ENCODE data around the gene S100A2. TPM values are rescaled to one million over a fixed set of nuclear protein-coding genes. Genes with fewer than 3 reads are reported as not detected.

The S100A2 gene
- total and polyA plus RNA-seq, 2 of the 13 experiments (the other 11 are each of a cell fraction or from before 2014, with no cell fraction given): 1.2 TPM

- no peak for TF ChIP-seq SOX6 (IDR thresholded peaks at IDR 0.05)
- peak; percentile 82 for TF ChIP-seq SOX6 (CRISPR knock-in tag; IDR thresholded peaks at IDR 0.05)
- TF ChIP-seq ZFX (CRISPR knock-in tag; IDR thresholded peaks at IDR 0.05; ENCODE audit: low read depth): peak; percentile 87
- peak; percentile 90 for TF ChIP-seq XRCC5 (optimal IDR thresholded peaks at IDR 0.05; ENCODE audit: low read length)
- no peak for TF ChIP-seq HOXA5 (CRISPR knock-in tag; IDR thresholded peaks at IDR 0.05)
- no peak for TF ChIP-seq ZNF430 (CRISPR knock-in tag; IDR thresholded peaks at IDR 0.05)
- TF ChIP-seq ZFP37 (CRISPR knock-in tag; IDR thresholded peaks at IDR 0.05; ENCODE audit: borderline replicate concordance): no peak
- TF ChIP-seq, protein P1, sequence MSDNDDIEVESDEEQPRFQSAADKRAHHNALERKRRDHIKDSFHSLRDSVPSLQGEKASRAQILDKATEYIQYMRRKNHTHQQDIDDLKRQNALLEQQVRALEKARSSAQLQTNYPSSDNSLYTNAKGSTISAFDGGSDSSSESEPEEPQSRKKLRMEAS (IDR thresholded peaks at IDR 0.05): 0 out of 2 replicates have a peak, but pooled peaks have one; percentile 46
- TF ChIP-seq ZNF207 (IDR thresholded peaks at IDR 0.05; ENCODE audit: borderline replicate concordance): no peak
- TF ChIP-seq HDAC1 (CRISPR knock-in tag; IDR thresholded peaks at IDR 0.05): peak; percentile 28; the same call in 1 of the 2 replicates
- peak; percentile 63 for TF ChIP-seq PHF8 (CRISPR knock-in tag; IDR thresholded peaks at IDR 0.05)
- TF ChIP-seq ZNF484 (CRISPR knock-in tag; IDR thresholded peaks at IDR 0.05; ENCODE audit: borderline replicate concordance, low read depth): no peak
- TF ChIP-seq TARDBP (CRISPR knock-in tag; IDR thresholded peaks at IDR 0.05): peak; percentile 68; the same call in 1 of the 2 replicates
- no peak for TF ChIP-seq ZMAT3 (CRISPR knock-in tag; conservative IDR thresholded peaks at IDR 0.05)
- TF ChIP-seq ZNF260 (CRISPR knock-in tag; IDR thresholded peaks at IDR 0.05; ENCODE audit: borderline replicate concordance, low read depth): no peak
- TF ChIP-seq ZBTB2 (CRISPR knock-in tag; IDR thresholded peaks at IDR 0.05; ENCODE audit: low read depth): no peak
- TF ChIP-seq SKI (IDR thresholded peaks at IDR 0.05; ENCODE audit: partially characterized antibody): no peak
- no peak for TF ChIP-seq TEAD2 (CRISPR knock-in tag; IDR thresholded peaks at IDR 0.05)
- TF ChIP-seq ZNF101 (CRISPR knock-in tag; IDR thresholded peaks at IDR 0.05; ENCODE audit: borderline replicate concordance, low read depth): no peak
- TF ChIP-seq, protein P2, sequence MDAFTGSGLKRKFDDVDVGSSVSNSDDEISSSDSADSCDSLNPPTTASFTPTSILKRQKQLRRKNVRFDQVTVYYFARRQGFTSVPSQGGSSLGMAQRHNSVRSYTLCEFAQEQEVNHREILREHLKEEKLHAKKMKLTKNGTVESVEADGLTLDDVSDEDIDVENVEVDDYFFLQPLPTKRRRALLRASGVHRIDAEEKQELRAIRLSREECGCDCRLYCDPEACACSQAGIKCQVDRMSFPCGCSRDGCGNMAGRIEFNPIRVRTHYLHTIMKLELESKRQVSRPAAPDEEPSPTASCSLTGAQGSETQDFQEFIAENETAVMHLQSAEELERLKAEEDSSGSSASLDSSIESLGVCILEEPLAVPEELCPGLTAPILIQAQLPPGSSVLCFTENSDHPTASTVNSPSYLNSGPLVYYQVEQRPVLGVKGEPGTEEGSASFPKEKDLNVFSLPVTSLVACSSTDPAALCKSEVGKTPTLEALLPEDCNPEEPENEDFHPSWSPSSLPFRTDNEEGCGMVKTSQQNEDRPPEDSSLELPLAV (CRISPR knock-in tag; conservative IDR thresholded peaks at IDR 0.05; ENCODE audit: low read depth): no peak
- TF ChIP-seq ZNF737 (CRISPR knock-in tag; IDR thresholded peaks at IDR 0.05; ENCODE audit: borderline replicate concordance): no peak
- 0 out of 2 replicates have a peak, but pooled peaks have one; percentile 22 for TF ChIP-seq ZMYM2 (CRISPR knock-in tag; IDR thresholded peaks at IDR 0.05)
- no peak for TF ChIP-seq RORA (CRISPR knock-in tag; IDR thresholded peaks at IDR 0.05)
- TF ChIP-seq ZNF326 (CRISPR knock-in tag; IDR thresholded peaks at IDR 0.05; ENCODE audit: borderline replicate concordance): no peak
- TF ChIP-seq ELF3 (CRISPR knock-in tag; IDR thresholded peaks at IDR 0.05): 0 out of 2 replicates have a peak, but pooled peaks have one; percentile 12
- no peak for TF ChIP-seq ASH2L (IDR thresholded peaks at IDR 0.05; ENCODE audit: insufficient read length, low read depth, low read length)
- no peak for TF ChIP-seq MYNN (CRISPR knock-in tag; IDR thresholded peaks at IDR 0.05; ENCODE audit: low read depth)
Observed at GRCh38 chr1:153545067-153546055, 20.3 kb downstream of the S100A2 start, which contains the start of gene S100A4 (continued).

Data from HepG2 (cell line).